Cardiac muscle cell (in vitro differentiated cells and primary cell): Measurements from ENCODE around the gene COL2A1. TPM values are rescaled to one million over a fixed set of nuclear protein-coding genes. Genes with fewer than 3 reads are reported as not detected.

Experiments
- DNase-seq, 2 donors: peaks; one replicate each; pipeline versions ENCODE4 v3.0.0 to v3.0.0-alpha.2; 2010 to 2017; ENCODE audit warnings: low read depth in 1 of 2, low spot score in 1 of 2
- H3K27ac ChIP-seq: fragments of 200-600 bp; sonication (generic); 2 replicates; pipeline ENCODE4 v1.5.1; 2016
- H3K27me3 ChIP-seq: fragments of 200-600 bp; sonication (generic); 2 replicates; pipeline ENCODE4 v1.6.0; 2016; ENCODE audit warnings: control low read depth
- H3K36me3 ChIP-seq: fragments of 200-600 bp; sonication (generic); 2 replicates; pipeline ENCODE4 v1.5.1; 2016; ENCODE audit warnings: control low read depth
- H3K4me1 ChIP-seq: fragments of 200-600 bp; sonication (generic); 2 replicates; pipeline ENCODE4 v1.8.1; 2017; ENCODE audit warnings: low read depth, mild to moderate bottlenecking, mixed run types
- H3K4me3 ChIP-seq: fragments of 200-600 bp; sonication (generic); 2 replicates; pipeline ENCODE4 v1.5.1; 2016; ENCODE audit warnings: mild to moderate bottlenecking
- H3K9me3 ChIP-seq: fragments of 200-600 bp; sonication (generic); 2 replicates; pipeline ENCODE4 v1.5.1; 2017; ENCODE audit warnings: low read depth, mild to moderate bottlenecking, control low read depth
- CTCF ChIP-seq: IDR thresholded peaks from 2 replicates; pipeline ENCODE4 v1.5.1; 2012; ENCODE audit warnings: low read depth, mild to moderate bottlenecking, low read length
- polyA plus RNA-seq: library from polyadenylated mRNA; unstranded; fragments of >200 nt; fragmentation: Nextera tagmentation; extraction: Ambion mirVana; gene quantifications from 2 replicates; pipeline ENCODE4 v1.2.1, GENCODE V29; 2016
- total RNA-seq: library from RNA; depleted of rRNA; stranded (reverse); fragments of >200 nt; gene quantifications from 2 replicates; pipeline ENCODE4 v1.2.3, GENCODE V29; 2016

COL2A1 gene
- total and polyA plus RNA-seq, 2 experiments from 2014 or later: 261 to 596 TPM

GRCh38 chr12:48009471-48009870, 5.2 kb upstream of the COL2A1 start:
- H3K4me3 ChIP-seq: no peak overlapping the region
- peaks cover 76% of the 10 kb centered on the region for H3K27me3 ChIP-seq
- no peak for TF ChIP-seq CTCF
- no peaks in the 10 kb centered on the region for H3K36me3 ChIP-seq
- no peak overlapping the region for H3K27ac ChIP-seq
- no peak for DNase-seq
- no peaks in the 10 kb centered on the region for H3K9me3 ChIP-seq
- H3K4me1 ChIP-seq: peaks cover 13% of the 10 kb centered on the region

- H3K27ac ChIP-seq: no peak overlapping the region
Measured at GRCh38 chr12:48008950-48009349, 4.7 kb upstream of the COL2A1 start.

GRCh38 chr12:48008349-48008748, 4.1 kb upstream of the COL2A1 start:
- Histone ChIP-seq H3K4me3 (no peak overlapping the region), H3K27ac (no peak overlapping the region), H3K27me3 (peaks cover 72% of the 10 kb centered on the region), H3K36me3 (no peaks in the 10 kb centered on the region), H3K4me1 (peaks cover 19% of the 10 kb centered on the region), H3K9me3 (no peaks in the 10 kb centered on the region)
- DNase-seq: peak in 1 of 2 donors; percentile 37
- TF ChIP-seq CTCF: no peak

More at GRCh38 chr12:48008950-48009349, 4.7 kb upstream of the COL2A1 start:
- H3K4me3 ChIP-seq: no peak overlapping the region
- peaks cover 13% of the 10 kb centered on the region for H3K4me1 ChIP-seq
- peaks cover 70% of the 10 kb centered on the region for H3K27me3 ChIP-seq
- no peak for DNase-seq
- TF ChIP-seq CTCF: no peak
- H3K36me3 ChIP-seq: no peaks in the 10 kb centered on the region
- H3K9me3 ChIP-seq: no peaks in the 10 kb centered on the region

- TF ChIP-seq CTCF: no peak
Measured at GRCh38 chr12:48007206-48007605, 2.9 kb upstream of the COL2A1 start.

GRCh38 chr12:48005750-48006021, 1.4 kb upstream of the COL2A1 start:
- H3K27ac ChIP-seq: no peak overlapping the region
- no peak for TF ChIP-seq CTCF
- H3K4me1 ChIP-seq: peaks cover 28% of the 10 kb centered on the region
- H3K9me3 ChIP-seq: no peaks in the 10 kb centered on the region
- H3K4me3 ChIP-seq: no peak overlapping the region
- peaks cover 53% of the 10 kb centered on the region for H3K27me3 ChIP-seq
- H3K36me3 ChIP-seq: no peaks in the 10 kb centered on the region
- no peak for DNase-seq

More at GRCh38 chr12:48007206-48007605, 2.9 kb upstream of the COL2A1 start:
- Histone ChIP-seq H3K9me3 (no peaks in the 10 kb centered on the region), H3K4me1 (peaks cover 24% of the 10 kb centered on the region), H3K27ac (no peak overlapping the region), H3K36me3 (no peaks in the 10 kb centered on the region), H3K4me3 (no peak overlapping the region), H3K27me3 (peaks cover 67% of the 10 kb centered on the region)
- no peak for DNase-seq
